H9 (cell line): ENCODE results near the gene TMEM131. TPM values are rescaled to one million over a fixed set of nuclear protein-coding genes. Genes with fewer than 3 reads are reported as not detected.

Source experiments
- DNase-seq: peaks from one replicate; pipeline ENCODE4 v3.0.0-alpha.2; 2017
- H2AFZ ChIP-seq: one replicate; pipeline ENCODE4 v1.6.1; 2013; ENCODE audit warnings: mild to moderate bottlenecking, low read length, control low read depth, moderate library complexity
- H2AK5ac ChIP-seq: 2 replicates; pipeline ENCODE4 v1.6.1; 2013; ENCODE audit warnings: low read length, control low read depth, mixed read lengths; ENCODE audit not compliant: insufficient read length
- H2BK120ac ChIP-seq: one replicate; pipeline ENCODE4 v1.6.1; 2013; ENCODE audit warnings: low read depth, mild to moderate bottlenecking, low read length, control low read depth, inconsistent platforms; ENCODE audit not compliant: poor library complexity, severe bottlenecking
- H2BK12ac ChIP-seq: 2 replicates; pipeline ENCODE4 v1.6.1; 2013; ENCODE audit warnings: low read length, control low read depth, mixed read lengths, low read depth; ENCODE audit not compliant: insufficient read length
- H2BK15ac ChIP-seq: 2 replicates; pipeline ENCODE4 v1.6.1; 2013; ENCODE audit warnings: low read depth, low read length, control low read depth
- H2BK20ac ChIP-seq: one replicate; pipeline ENCODE4 v1.6.1; 2013; ENCODE audit warnings: low read depth, mild to moderate bottlenecking, low read length, control low read depth, inconsistent platforms; ENCODE audit not compliant: poor library complexity, severe bottlenecking
- H2BK5ac ChIP-seq: 2 replicates; pipeline ENCODE4 v1.6.1; 2013; ENCODE audit warnings: low read length, control low read depth, mixed read lengths; ENCODE audit not compliant: insufficient read length
- H3K14ac ChIP-seq: 2 replicates; pipeline ENCODE4 v1.6.1; 2013; ENCODE audit warnings: low read length, control low read depth; ENCODE audit not compliant: insufficient read depth
- H3K18ac ChIP-seq: 2 replicates; pipeline ENCODE4 v1.6.1; 2013; ENCODE audit warnings: low read depth, mild to moderate bottlenecking, mixed read lengths, low read length, control low read depth; ENCODE audit not compliant: insufficient read length
- H3K23ac ChIP-seq: 2 replicates; pipeline ENCODE4 v1.6.1; 2013; ENCODE audit warnings: low read length, control low read depth, mixed read lengths, low read depth; ENCODE audit not compliant: insufficient read length
- H3K23me2 ChIP-seq: 2 replicates; pipeline ENCODE4 v1.6.1; 2013; ENCODE audit warnings: low read depth, mild to moderate bottlenecking, mixed read lengths, low read length, control low read depth; ENCODE audit not compliant: insufficient read length, poor library complexity, severe bottlenecking
- H3K27ac ChIP-seq: 2 replicates; pipeline ENCODE4 v1.5.1; 2013; ENCODE audit warnings: low read length, control low read depth, mixed read lengths, low read depth; ENCODE audit not compliant: insufficient read length
- H3K27me3 ChIP-seq: 2 replicates; pipeline ENCODE4 v1.6.1; 2013; ENCODE audit warnings: low read length, control low read depth, inconsistent platforms; ENCODE audit not compliant: insufficient read depth
- H3K4ac ChIP-seq: 2 replicates; pipeline ENCODE4 v1.6.1; 2013; ENCODE audit warnings: low read depth, mild to moderate bottlenecking, control low read depth, inconsistent platforms, low read length, moderate library complexity
- H3K4me1 ChIP-seq: 2 replicates; pipeline ENCODE4 v1.6.1; 2013; ENCODE audit warnings: low read length, control low read depth, inconsistent platforms; ENCODE audit not compliant: insufficient read depth
- H3K4me2 ChIP-seq: 2 replicates; pipeline ENCODE4 v1.6.1; 2013; ENCODE audit warnings: low read length, control low read depth, mixed read lengths; ENCODE audit not compliant: insufficient read length, insufficient read depth
- H3K56ac ChIP-seq: 2 replicates; pipeline ENCODE4 v1.6.1; 2013; ENCODE audit warnings: low read depth, mild to moderate bottlenecking, mixed read lengths, low read length, control low read depth; ENCODE audit not compliant: insufficient read length
- H3K79me1 ChIP-seq: 2 replicates; pipeline ENCODE4 v1.6.1; 2013; ENCODE audit warnings: low read depth, mild to moderate bottlenecking, moderate library complexity, low read length, control low read depth, inconsistent platforms; ENCODE audit not compliant: insufficient read depth, poor library complexity, severe bottlenecking
- H3K79me2 ChIP-seq: 2 replicates; pipeline ENCODE4 v1.6.1; 2013; ENCODE audit warnings: low read length, control low read depth, inconsistent platforms; ENCODE audit not compliant: insufficient read depth
- H3K9ac ChIP-seq: 2 replicates; pipeline ENCODE4 v1.6.1; 2013; ENCODE audit warnings: low read length, control low read depth, mixed read lengths; ENCODE audit not compliant: insufficient read length; ENCODE audit errors: extremely low read depth
- H3K9me3 ChIP-seq: one replicate; pipeline ENCODE4 v1.6.1; 2013; ENCODE audit warnings: low read depth, low read length, inconsistent platforms; ENCODE audit not compliant: control insufficient read depth
- H3T11ph ChIP-seq: one replicate; pipeline ENCODE4 v1.6.1; 2013; ENCODE audit warnings: mild to moderate bottlenecking, low read length, control low read depth, inconsistent platforms
- H4K20me1 ChIP-seq: one replicate; pipeline ENCODE4 v1.6.1; 2013; ENCODE audit not compliant: control insufficient read depth, insufficient read length, insufficient read depth
- H4K5ac ChIP-seq: 2 replicates; pipeline ENCODE4 v1.6.1; 2013; ENCODE audit warnings: low read depth, mild to moderate bottlenecking, mixed read lengths, low read length, control low read depth; ENCODE audit not compliant: insufficient read length
- H4K8ac ChIP-seq: replicated peaks from 2 replicates; pipeline ENCODE4 v1.6.1; 2013; ENCODE audit warnings: low read length, control low read depth, mixed read lengths, low read depth; ENCODE audit not compliant: insufficient read length
- H4K91ac ChIP-seq: 2 replicates; pipeline ENCODE4 v1.6.1; 2013; ENCODE audit warnings: low read depth, mild to moderate bottlenecking, moderate library complexity, mixed read lengths, low read length, control low read depth; ENCODE audit not compliant: insufficient read length
- H3K27ac Mint-ChIP-seq, 3 experiments: 2 replicates in 2 of 3; 3 replicates in 1 of 3; pipeline ENCODE4 v1.8.0; 2020 to 2021; ENCODE audit warnings: mixed read lengths in 3 of 3, mild to moderate bottlenecking in 1 of 3, moderate library complexity in 1 of 3
- H3K27me3 Mint-ChIP-seq: 2 replicates; pipeline ENCODE4 v1.8.0; 2021; ENCODE audit warnings: low read depth, mild to moderate bottlenecking, moderate library complexity, mixed read lengths
- H3K36me3 Mint-ChIP-seq, 3 experiments: 2 replicates in 2 of 3; 3 replicates in 1 of 3; pipeline ENCODE4 v1.8.0; 2020 to 2021; ENCODE audit warnings: low read depth in 3 of 3, mixed read lengths in 3 of 3; ENCODE audit not compliant: insufficient read depth in 1 of 3
- H3K4me1 Mint-ChIP-seq, 2 experiments: 2 replicates each; pipeline ENCODE4 v1.8.0; 2020; ENCODE audit warnings: mixed read lengths in 2 of 2
- H3K4me3 Mint-ChIP-seq, 2 experiments: 2 replicates in 1 of 2; 3 replicates in 1 of 2; pipeline ENCODE4 v1.8.0; 2020 to 2021; ENCODE audit warnings: mild to moderate bottlenecking in 2 of 2, mixed read lengths in 2 of 2, moderate library complexity in 1 of 2
- H3K9me3 Mint-ChIP-seq, 2 experiments: 2 replicates in 1 of 2; 3 replicates in 1 of 2; pipeline ENCODE4 v1.8.0; 2020; ENCODE audit warnings: mild to moderate bottlenecking in 2 of 2, mixed read lengths in 2 of 2, moderate library complexity in 1 of 2
- CTCF ChIP-seq: fragments of 200-600 bp; sonication (generic); conservative IDR thresholded peaks from 3 replicates; pipeline ENCODE4 v1.8.0; 2021; ENCODE audit warnings: antibody characterized with exemption, mild to moderate bottlenecking
- WGBS: extraction: QIAGEN DNeasy Blood & Tissue Kit; methylation state at CpG from one replicate; pipeline ENCODE4 v1.1.7; 2013; ENCODE audit warnings: missing lambda C conversion rate, low lambda C conversion rate, mixed read lengths; ENCODE audit not compliant: insufficient read length; ENCODE audit errors: extremely low coverage; 5-methylcytosine and 5-hydroxymethylcytosine counted together
- total RNA-seq: library from RNA; stranded (reverse); gene quantifications from 2 replicates; pipeline ENCODE4 v1.2.1, GENCODE V29; 2021

TMEM131 gene
- total RNA-seq, 1 experiment from 2014 or later = 20.9 TPM

DNA sequence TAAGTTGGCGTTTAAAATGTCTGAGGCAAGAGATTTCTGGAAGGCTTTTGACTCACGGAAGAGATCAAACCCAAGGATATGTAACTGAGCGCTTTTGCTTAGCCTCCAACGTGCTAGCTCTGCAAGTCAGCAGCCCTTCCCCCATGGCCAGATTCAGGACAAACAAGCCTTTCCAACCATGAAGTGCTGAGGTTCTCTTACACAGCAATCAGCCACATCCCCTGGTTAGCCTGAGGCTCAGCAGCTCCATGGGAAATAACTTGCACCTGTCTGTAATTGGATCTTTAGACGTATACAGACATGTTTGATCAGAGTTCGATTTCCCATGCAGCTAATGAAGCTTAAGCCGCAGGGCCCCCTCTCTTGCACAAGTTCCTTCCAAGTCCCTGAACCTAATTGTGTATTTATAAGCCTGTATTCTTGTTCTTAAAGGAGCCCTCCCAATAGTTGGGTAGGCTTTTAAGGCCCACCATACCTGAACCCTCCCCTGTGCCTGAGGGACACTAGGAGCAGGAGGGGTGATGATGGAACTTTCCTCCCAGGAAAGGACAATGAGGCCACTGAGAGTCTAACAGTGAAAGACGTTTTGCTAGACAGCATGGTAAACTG is 2.1 kb upstream of the TMEM131 start:
- Histone ChIP-seq H3K79me2 (peaks cover 2% of the 10 kb centered on the region; the same call in 1 of the 2 replicates), H3K23ac (no peak overlapping the region), H2BK12ac (no peak overlapping the region), H2BK15ac (no peak overlapping the region), H3K9me3 (no peaks in the 10 kb centered on the region), H3K14ac (no peak overlapping the region), H3K27ac (no peak overlapping the region), H3K4me1 (no peaks in the 10 kb centered on the region), H3K9ac (no peak overlapping the region), H3K27me3 (no peaks in the 10 kb centered on the region), H3K23me2 (peaks cover 4% of the 10 kb centered on the region), H3K4ac (no peak overlapping the region), H2BK20ac (no peak overlapping the region), H2BK5ac (no peak overlapping the region), H2AK5ac (no peak overlapping the region), H2BK120ac (no peak overlapping the region), H2AFZ (no peak overlapping the region), H3K18ac (no peak overlapping the region), H4K5ac (no peak overlapping the region), H4K20me1 (no peaks in the 10 kb centered on the region), H4K8ac (no peak overlapping the region), H3K79me1 (no peaks in the 10 kb centered on the region), H4K91ac (no peak overlapping the region), H3K4me2 (no peak overlapping the region), H3K56ac (no peak overlapping the region), H3T11ph (no peak overlapping the region)
- no peak for DNase-seq
- peaks cover 3% of the 10 kb centered on the region for H3K27me3 Mint-ChIP-seq
- no peaks in the 10 kb centered on the region for H3K9me3 Mint-ChIP-seq
- H3K36me3 Mint-ChIP-seq = no peaks in the 10 kb centered on the region
- TF ChIP-seq CTCF = no peak
- 100% methylated on average over 1 of the region's 8 CpGs for WGBS
- H3K27ac Mint-ChIP-seq = no peak overlapping the region
- H3K4me3 Mint-ChIP-seq = no peak overlapping the region
- H3K4me1 Mint-ChIP-seq = peaks cover 21 to 27% of the 10 kb centered on the region in 2 experiments
